ENCODE data around the gene TRAPPC14.
A peak's percentile ranks its signal among the peaks of the same experiment; 100 is the strongest.

Gene TRAPPC14

DNA sequence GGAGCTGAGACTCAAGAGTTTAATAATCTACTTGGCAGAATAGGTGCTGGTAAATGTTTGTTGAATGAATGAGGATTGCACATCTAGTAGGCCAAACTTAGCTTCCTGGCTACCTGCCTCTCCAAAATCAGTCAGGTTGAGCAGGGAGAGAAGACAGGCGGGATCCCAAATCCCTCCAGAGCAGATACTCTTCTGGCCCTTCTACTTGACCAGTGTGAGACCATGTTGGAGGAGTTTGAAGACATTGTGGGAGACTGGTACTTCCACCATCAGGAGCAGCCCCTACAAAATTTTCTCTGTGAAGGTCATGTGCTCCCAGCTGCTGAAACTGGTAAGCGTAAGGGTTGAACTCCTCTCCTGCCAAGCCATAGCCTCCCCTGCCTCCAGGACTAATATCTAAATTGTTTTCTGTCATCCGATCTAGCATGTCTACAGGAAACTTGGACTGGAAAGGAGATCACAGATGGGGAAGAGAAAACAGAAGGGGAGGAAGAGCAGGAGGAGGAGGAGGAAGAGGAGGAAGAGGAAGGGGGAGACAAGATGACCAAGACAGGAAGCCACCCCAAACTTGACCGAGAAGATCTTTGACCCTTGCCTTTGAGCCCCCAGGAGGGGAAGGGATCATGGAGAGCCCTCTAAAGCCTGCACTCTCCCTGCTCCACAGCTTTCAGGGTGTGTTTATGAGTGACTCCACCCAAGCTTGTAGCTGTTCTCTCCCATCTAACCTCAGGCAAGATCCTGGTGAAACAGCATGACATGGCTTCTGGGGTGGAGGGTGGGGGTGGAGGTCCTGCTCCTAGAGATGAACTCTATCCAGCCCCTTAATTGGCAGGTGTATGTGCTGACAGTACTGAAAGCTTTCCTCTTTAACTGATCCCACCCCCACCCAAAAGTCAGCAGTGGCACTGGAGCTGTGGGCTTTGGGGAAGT, 34.0 kb downstream of the TRAPPC14 start:
- DNase-seq (ENCODE audit: low read depth) = no peak

DNA sequence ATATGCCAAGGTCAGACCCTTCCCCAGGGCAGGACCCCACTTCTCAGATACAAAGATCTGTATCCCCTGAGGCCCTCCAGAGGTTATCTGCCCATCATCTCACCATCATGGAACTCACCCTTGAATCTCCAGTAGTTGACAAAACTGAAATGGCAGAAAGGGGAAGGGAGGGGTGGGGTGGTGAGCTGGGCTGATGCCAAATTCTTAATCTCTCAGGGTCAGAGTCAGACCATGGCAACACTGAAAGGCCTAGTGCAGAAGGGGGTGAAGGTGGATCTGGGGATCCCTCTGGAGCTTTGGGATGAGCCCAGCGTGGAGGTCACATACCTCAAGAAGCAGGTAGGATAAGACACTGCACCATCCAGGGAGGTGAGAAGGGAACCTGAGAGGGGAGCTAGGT, 36.0 kb downstream of the TRAPPC14 start:
- DNase-seq (ENCODE audit: low read depth) = no peak

DNA sequence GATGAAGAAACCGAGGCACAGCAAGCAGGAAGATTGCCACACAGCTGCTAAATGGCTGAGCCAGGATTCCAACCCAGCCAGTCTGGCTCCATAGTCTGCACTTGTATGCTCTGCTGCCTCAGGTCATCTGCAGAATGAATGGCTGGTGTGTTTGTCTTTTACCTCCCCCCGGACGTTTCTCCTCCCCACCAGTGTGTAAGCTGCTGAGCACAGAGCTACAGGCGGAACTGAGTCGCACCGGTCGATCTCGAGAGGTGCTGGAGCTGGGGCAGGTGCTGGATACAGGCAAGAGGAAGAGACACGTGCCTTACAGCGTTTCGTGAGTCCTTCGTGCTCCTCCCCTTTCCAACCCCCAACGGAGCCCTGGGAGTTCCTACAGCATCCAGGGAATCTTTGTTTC, 36.5 kb downstream of the TRAPPC14 start:
- no peak for DNase-seq (ENCODE audit: low read depth)

DNA sequence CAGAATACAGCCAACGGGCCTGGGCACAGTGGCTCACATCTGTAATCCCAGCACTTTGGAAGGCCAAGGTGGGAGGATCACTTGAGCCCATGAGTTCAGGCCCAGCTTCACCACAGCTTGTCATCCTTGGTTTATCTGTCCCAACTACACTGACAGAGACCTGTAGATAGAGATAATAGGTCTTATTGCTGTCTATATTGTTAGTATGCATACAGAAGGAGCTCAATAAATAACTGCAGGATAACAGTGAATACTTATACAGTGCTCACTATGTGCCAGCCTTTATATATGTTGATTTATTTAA, 37.8 kb downstream of the TRAPPC14 start:
- DNase-seq (ENCODE audit: low read depth) = no peak

DNA sequence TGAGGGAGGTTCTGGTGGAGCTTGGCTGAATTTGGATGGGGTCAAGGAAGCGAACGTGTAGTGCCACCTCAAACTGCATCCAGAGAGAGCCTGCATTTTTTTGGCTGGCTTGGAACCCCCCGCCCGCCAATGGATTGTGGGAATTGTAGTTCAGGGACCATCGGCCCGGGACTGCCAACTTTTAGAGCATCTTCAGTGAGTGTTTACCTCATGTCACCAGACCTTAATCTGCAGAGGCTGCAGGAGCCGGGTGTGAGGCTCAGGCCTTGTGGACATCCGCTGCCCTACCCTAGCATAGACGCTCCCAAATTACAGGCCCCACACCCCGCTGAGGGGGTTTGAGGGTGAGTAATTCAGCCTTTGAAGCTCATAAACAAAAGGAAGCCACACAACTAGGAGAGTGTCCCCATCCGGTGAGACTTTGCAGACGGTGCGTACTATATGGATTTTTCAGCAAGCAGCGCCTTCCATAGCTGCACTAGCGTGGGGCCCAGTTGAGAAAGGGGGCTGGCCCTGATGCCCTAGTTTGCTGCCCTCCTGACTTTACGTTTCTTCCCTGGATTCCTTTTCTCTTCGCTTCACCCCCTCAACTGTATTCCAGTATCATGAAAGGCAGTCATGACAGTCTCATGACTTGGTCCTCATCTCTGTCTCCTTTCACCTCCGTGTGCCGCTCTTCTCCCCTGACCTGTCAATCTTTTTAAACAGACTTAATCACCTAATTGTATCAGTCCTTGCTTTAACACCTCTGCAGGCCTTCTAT, 38.4 kb downstream of the TRAPPC14 start:
- peak; percentile 50 for DNase-seq (ENCODE audit: low read depth)

DNA sequence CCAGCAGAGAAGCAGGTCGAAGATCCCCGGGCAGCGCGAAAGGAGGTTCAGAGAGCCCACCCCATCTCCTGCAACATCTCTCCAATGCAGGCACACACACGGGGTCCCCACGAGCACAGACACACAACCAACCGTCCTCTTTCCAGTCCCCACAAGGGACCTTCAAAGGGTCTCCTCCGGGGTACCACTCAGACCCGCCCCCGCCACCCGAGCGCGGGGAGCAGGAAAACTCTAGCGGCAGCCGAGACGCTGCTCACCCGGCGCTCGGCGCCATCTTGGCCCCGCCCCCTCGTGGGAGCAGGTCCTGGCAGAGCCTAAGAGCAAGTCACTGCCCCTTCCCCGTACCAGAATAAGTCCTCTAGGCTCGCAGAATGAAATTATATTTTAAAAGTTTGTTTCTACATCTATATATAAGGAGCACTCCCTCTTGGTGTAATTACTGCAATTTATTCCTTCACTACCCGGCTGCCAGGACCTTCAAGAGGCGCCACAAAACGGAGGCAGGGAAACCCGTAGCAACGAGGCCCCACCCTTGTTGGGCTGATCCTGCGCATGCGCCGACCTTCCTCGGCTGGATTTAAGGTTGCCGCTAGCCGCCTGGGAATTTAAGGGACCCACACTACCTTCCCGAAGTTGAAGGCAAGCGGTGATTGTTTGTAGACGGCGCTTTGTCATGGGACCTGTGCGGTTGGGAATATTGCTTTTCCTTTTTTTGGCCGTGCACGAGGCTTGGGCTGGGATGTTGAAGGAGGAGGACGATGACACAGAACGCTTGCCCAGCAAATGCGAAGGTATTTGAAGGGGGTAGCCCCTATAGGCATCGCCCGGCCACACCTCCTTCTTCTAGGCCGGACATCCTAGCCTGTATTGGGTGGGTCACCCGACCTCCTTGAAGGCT, 39.2 kb downstream of the TRAPPC14 start, which contains the start of the genes CNPY4 and TAF6:
CNPY4 (plus strand) TSS at position 563 of the 898 bp plus-strand sequence; CDS start at position 674, 111 bp downstream.
TAF6 (minus strand) TSS at position 287 of the 898 bp plus-strand sequence. CDS start 5,149 bp downstream, outside the sequence.
- DNase-seq (ENCODE audit: low read depth) = peak; percentile 80

DNA sequence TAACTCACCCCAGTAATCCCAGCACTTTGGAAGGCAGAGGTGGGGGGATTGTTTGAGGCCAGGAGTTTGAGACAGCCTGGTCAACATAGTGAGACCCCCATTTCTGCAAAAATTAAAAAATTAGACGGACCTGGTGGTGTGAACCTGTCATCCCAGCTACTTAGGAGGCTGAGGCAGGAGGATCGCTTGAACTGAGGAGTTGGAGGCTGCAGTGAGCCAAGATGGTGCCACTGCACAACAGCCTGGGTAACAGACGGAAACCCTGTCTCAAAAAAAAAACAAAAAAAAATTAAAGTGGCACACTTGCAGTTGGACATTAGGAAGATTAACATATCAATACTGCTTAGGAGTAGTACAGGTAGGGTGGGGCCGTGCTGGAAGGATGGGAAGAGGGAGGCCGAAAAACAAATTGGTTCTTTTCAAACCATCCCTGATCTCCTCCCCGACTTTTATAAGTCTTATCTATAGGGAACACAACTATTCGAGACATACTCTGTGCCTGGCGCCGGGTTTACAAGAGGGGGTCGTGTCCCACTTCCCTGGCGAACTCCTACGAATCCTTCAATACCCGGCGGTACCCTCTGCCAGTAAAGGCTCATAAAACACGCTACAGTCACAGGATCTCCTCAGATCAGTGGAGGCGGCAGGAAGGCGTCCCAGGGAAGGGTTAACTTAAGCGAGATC, 40.0 kb downstream of the TRAPPC14 start:
- DNase-seq (ENCODE audit: low read depth) = no peak

DNA sequence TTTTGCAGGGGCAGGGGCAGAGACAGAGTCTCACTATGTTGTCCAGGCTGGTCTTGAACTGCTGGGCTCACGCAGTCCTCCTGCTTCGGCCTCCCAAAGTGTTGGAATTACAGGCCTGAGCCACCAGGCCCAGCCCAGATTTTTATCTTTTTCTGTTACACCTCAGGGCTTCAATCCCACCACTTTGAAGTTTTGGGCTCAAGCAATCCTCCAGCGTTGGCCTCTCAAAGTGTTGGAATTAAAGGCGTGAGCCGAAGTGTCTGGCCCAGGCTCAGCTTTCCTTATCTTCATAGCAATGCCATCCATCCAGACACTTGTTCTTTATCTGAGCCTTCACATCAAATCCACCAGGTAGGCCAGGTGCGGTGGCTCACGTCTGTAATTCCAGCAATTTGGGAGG, 43.5 kb downstream of the TRAPPC14 start:
- DNase-seq (ENCODE audit: low read depth) = no peak

DNA sequence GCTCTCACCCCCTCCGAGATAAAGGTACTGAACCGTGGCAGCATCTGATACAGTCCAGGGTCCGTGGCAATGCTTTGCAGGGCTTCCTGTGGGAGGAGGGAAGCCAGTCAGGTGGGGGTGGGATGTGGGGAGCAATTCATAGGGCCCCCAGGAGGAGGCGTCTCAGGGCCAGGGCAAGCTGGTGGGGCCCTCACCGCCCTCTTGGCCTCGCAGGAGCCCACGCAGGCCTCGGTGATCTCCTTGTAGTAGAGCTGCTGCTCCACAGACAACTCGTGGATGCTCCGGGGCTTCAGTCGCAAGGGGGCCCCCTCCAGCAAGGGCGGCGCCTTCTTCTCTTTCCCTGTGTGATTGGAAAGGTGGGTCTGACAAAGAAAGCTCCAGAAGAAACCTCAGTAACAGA, 46.6 kb downstream of the TRAPPC14 start:
- DNase-seq (ENCODE audit: low read depth) = no peak

DNA sequence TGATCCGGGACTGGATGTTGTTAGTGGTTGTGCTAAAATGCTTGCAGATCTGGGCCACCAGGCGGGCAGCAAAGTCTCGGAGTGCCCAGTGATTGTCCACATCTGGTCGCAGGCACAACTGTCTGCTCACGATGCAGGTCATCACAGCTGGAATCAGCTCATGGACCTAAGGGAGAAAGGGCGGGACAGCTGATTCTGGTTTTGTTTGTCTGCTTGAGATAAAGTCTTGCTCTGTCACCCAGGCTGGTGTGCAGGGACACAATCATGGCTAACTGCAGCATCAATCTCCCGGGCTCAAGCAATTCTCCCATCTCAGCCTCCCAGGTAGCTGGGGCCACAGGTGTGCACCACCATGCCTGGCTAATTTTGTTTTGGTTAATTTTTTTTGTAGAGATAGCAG, 47.4 kb downstream of the TRAPPC14 start:
- no peak for DNase-seq (ENCODE audit: low read depth)

DNA sequence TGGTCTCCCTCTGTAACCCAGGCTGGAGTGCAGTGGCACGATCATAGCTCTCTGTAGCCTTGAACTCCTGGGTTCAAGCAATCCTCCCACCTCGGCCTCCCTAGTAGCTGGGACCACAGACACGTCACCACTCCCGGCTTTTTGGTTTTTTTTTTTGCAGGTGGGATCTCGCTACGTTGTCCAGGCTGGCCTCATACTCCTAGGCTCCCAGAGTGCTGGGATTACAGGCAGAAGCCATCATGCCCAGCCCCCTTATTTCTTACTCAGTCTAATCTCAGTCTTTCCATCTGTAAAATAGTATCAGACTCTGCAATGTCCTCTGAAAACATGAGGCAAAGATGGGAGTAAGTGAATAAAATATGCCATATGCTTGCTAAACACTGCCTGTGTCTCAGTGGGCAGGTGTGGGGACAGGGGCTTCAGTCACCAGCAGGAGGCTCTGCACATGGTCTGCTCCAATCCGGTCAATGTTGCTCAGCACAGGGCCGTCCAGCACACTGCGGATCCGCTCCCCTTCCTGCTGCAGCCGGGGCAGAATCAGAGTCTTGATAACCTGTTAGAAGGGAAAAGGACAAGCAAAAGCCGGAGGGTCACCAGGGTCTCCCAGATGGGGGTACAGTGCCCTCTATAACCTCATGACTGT, 48.9 kb downstream of the TRAPPC14 start:
- no peak for DNase-seq (ENCODE audit: low read depth)

DNA sequence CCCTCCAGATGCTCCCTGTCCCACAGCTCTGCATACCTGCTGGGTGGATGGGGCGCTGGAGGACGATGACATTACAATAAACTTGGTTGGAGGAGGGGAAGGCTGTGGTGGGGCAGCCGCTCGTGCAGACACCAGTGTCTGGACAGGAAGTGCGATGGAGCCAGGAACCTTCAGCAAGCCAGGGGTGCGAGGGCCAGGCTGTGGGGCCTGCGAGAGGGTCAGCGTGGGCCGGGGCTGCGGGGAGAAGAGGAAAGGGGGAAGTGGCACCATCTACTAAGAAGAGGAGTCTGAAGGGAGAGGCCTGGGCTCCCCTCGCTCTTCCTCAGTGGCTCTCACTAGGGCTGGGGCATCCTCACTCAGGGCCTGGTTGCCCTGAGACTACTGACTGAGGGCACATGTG, 50.6 kb downstream of the TRAPPC14 start:
- DNase-seq (ENCODE audit: low read depth) = no peak

DNA sequence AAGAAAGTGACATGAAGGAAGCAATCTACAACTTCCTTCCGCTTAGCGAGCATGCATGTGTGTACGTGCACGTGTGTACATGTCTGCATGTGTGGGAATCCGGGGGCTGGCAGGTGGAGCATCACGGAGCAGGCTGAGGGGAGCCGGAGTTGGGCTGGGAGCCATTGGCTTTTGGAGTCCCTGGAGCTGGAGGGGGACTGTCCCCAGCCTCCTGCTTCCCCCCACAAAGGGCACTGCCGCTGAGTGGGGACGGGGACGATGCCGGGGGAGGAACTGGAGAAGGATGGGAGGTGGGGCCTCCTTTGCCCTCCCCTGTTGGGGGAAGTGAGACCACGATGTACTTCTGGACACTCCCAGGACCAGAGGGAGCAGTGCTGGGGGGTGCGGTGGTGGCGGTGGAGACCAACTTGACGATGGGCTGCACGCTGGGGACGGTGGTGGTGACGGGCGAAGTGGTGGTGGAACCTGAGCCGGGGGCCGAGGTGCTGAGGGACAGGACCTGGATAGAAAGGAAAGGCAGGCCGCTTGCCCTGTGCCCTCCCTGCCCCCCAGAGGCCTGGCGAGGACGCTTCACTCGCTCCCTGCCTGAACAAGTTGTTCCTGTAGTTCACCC, 51.3 kb downstream of the TRAPPC14 start:
- no peak for DNase-seq (ENCODE audit: low read depth)

DNA sequence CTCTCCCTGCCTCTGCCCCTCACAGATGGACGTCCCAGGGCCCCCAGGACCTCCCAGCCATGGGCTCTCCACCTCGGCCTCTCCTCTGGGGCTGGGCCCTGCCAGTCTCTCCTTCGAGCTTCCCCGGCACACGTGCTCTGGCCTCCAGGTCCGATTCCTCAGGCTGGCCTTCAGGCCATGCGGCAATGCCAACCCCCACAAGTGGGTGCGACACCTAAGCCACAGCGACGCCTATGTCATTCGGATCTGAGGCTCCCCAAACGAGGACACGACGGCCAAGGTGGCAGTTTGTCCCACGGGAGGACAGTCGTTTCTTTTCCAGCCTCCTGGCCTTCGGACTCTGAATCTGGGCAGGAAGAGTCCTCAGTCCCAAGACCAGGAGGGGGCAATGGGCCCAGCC, 51.9 kb downstream of the TRAPPC14 start:
- DNase-seq (ENCODE audit: low read depth) = no peak

DNA sequence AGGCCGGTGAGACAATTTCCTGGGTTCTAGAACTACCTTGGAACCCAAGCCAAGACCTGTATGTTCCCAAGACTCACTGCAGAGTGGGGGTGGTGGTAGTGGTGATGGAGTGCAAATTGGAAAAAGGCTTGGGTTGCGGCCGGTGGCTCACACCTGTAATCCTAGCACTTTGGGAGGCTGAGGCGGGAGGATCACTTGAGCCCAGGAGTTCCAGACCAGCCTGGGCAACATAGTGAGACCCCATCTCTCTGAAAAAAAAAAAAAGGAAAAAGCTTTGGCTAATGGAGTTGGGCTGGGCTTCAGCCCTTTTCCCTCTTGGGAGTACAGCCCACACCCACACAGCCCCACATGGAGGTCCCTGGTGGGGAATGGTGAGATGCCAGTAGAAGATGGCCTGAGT, 53.0 kb downstream of the TRAPPC14 start:
- no peak for DNase-seq (ENCODE audit: low read depth)

All from stromal cell of bone marrow (primary cell).